T-helper 9 cell (primary cell): ENCODE data around the gene ZNF836.
A peak's percentile ranks its signal among the peaks of the same experiment; 100 is the strongest.
"Not testable (repeated sequence)": the region's sequence is repeated elsewhere in the genome, so short reads cannot be mapped to it uniquely, and the experiment has no call there.

Experiments used
- DNase-seq: peaks from one replicate; pipeline ENCODE4 v3.0.0-alpha.2; 2020
- total RNA-seq, 2 donors: gene quantifications; one replicate each; lab custom pipeline; 2026; lab: John Stamatoyannopoulos, UW

ZNF836 gene
- 8.0 to 29.0 reads per million in 2 donors for total RNA-seq

DNA sequence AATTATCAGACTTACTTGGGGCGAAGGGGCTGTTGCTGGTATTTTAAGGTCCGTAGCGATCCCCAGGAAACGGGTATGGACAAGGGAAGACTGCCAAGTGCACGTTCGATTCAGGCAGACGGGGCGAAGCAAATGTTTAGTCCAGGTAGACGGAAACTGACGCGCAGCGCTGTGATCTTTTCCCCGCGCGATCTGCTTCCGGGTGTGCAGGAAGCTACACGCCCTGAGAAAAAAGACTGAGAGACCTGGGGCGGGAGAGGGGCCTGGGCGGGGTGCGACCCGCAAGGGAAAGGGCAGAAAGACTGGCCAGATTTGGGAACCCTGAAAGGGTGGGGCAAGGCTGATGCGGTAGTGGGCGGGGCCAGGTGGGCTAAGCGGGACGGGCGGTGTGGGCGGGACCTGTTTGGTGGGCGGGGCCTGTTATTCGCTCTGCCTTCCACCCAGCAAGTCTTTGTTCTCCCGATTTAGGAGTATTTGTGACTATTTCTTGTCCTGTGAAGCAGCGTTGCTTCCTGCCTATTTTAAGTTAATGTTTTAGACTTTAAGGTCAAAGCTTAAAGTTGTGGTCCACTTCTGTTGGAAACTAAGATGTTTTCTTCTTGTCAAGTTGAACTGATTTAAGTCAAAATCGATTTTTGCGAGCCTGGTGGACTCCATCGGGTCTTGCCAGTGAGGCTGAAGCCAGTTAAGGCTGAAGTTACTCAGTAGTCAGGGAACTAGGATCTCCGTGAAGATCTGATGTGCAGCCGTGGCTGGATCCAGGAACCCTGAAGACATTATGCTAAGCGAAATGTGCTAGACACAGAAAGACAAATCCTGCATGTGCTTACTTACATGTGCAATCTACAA lies at the start of gene ZNF836:
TSS of gene ZNF836 (minus strand) at position 301 of the 849 bp plus-strand sequence. CDS start 3,549 bp downstream, outside the sequence.
- DNase-seq = peak; percentile 87

DNA sequence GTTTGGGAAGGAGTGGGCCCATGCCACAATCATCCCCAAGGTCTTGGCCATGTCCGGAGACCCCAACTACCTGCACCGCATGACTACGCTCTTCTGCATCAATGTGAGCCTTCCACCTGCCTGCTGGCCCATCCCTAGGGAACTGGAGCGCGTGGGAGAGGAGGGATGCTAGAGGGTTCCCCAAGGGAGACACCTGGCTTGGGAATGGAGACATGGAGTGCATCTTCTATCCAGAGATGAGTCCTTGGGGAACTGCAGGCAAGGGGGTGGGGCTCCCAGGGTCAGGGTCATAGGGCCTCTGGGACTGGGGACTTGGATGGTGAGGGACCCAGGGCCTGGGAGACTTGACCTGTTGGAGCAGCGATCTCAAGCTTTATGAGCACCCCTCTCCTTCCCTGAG lies 49.6 kb upstream of the ZNF836 start:
- DNase-seq = no peak

DNA sequence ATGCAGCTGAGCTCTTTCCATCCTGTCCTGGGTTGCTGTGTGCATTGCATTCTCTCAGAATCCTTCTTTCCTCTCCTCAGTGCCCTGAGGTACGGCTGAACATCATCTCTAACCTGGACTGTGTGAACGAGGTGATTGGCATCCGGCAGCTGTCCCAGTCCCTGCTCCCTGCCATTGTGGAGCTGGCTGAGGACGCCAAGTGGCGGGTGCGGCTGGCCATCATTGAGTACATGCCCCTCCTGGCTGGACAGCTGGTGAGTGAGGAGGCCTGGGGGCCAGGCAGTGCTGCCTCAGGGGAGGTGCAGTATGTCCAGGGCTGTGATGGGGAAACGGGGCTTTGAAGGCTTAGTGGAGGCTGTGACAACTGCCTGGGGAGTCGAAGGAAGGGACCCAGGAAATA lies 48.2 kb upstream of the ZNF836 start:
- DNase-seq = no peak

DNA sequence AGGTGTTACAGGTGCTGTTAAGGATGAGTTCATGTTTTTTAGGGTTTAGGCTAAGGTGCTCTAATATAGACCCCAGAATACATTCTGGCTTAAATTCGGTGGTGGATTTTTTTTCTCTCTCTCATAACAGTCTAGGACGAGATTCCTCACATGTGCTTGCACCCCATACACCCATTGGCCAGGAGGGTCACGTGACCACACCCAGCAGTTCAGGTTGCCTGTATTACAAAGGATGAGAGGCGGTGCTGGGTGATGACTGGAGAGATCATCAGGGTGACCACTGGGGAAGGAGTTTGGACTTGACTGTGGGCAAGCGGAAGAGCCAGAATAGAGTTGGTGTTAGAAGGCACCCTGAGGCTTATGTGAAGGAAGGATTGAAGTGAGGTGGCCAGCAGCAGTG lies 46.2 kb upstream of the ZNF836 start:
- DNase-seq = no peak

DNA sequence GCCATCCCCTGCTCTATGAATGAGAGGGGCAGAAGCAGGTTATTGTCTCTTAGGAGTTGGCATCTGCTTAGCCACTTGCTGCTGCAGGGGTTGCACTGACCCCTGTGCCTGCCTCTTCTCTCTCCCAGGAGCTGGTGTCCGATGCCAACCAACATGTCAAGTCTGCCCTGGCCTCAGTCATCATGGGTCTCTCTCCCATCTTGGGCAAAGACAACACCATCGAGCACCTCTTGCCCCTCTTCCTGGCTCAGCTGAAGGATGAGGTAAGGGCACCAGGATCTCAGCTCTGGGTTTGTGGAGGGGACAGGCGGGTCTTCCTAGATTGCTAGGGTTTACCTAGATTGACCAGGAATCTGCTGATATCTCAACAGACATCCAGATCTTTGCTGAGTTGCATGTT lies 45.0 kb upstream of the ZNF836 start:
- no peak for DNase-seq

DNA sequence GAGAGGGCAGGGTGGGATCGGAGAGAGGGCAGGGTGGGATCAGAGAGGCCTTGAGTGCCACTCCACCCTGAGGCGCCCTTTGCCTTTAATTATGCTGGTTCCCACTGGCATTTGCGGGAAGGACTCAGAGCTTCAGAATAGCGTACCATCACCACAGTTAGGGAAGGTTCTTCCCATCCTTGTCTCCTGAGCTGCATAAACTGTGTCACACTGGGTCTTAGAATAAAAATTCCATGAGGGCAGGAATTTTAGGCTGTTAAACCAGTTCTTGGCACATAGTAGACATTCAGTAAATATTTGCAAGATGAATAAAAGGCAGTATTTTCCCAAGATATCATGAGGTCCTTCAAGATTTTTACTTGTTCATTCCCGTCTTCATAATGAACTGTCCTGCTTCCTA lies 42.8 kb upstream of the ZNF836 start:
- DNase-seq = no peak

DNA sequence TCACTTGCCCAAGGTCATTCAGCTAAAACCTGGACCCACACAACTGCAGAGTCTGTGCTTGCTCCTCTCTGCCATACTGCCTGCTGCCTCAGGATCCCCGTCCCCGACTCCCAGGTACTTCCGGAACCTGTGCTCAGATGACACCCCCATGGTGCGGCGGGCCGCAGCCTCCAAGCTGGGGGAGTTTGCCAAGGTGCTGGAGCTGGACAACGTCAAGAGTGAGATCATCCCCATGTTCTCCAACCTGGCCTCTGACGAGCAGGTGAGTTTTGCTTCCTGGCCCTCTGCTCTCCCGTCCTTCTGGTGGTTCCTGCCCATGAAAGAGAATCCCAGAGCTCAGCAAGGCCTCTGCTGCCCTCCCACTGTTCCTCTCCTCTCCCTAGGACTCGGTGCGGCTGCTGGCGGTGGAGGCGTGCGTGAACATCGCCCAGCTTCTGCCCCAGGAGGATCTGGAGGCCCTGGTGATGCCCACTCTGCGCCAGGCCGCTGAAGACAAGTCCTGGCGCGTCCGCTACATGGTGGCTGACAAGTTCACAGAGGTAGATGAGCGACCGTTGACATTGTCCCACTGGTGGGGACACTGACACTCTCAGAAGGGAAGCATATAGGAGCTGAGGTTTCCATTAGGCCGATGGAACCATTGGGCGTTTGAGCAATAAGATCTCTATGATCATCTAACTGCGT lies 41.3 kb upstream of the ZNF836 start:
- DNase-seq = no peak

DNA sequence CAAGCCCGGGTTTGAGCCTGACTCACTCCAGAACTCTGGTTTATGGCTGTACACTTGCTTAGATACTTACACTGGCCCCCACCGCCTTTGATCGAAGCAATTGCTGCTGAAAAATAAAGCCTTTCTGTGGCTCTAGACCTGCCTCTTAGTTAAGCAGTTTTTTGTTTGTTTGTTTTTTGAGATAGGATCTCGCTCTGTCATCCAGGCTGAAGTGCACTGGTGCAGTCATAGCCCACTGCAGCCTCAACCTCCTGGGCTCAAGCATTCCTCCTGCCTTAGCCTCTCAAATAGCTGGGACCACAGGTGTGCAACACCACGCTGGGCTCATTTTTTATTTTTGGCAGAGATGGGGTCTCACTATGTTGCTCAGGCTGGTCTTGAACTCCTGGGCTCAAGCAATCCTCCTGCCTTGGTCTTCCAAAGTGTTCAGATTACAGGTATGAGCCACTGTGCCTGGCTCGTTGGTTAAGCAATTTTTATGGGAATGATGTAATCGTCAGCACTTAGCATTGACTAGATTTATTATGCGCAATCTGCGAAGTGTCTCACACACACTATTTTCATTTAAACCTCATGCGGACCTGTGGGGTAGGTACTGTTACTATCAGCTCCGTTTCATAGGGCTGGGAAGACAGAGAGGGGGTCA lies 40.6 kb upstream of the ZNF836 start:
- DNase-seq = no peak

DNA sequence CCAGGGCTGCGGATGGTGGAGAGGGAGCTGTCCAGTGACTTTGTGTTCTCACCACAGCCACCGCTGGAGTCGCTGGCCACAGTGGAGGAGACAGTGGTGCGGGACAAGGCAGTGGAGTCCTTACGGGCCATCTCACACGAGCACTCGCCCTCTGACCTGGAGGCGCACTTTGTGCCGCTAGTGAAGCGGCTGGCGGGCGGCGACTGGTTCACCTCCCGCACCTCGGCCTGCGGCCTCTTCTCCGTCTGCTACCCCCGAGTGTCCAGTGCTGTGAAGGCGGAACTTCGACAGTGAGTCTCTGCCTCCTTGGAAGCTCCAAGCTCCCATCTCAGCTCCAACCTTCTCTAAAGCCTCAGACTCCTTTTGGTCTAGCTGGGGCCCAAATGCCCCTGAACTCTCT lies 39.8 kb upstream of the ZNF836 start:
- DNase-seq = no peak

DNA sequence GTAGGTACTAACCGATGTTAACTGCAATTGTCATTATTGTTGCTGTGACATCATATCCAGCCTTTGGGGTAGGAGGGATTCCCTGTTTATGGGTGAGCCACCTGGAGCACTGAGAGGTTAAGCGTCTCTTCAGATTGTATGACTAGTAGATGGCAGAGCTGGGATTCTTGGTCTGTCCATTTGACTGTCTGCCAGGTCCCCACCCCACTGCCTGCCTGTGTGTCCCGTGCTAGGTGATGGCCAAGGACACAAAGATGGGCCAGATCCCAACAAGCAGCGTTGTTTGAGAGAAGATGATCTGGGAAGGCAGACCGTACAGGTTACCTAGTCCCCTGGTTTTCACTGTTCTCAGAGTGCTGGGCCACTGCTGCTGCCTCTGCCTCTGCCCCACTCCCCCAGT lies 35.1 kb upstream of the ZNF836 start:
- DNase-seq = no peak

DNA sequence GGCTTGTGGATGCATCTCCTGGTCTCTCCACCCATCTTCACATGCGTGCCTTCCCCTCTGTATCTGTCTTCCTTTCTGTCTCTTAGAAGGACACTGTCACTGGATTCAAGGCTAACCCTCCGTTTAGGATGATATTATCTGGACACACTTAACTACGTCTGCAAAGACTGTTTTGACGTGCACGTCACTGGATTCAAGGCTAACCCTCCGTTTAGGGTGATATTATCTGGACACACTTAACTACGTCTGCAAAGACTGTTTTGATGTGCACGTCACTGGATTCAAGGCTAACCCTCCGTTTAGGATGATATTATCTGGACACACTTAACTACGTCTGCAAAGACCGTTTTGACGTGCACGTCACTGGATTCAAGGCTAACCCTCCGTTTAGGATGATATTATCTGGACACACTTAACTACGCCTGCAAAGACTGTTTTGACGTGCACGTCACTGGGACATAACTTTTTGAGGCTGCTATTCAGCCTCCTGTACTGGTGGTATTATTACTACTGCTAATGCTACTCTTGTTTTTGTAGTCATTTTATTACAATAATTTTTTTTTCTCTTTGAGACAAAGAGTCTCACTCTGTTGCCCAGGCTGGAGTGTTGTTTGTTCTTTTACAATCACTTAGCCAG lies 29.5 kb upstream of the ZNF836 start:
- DNase-seq = not testable (repeated sequence)

DNA sequence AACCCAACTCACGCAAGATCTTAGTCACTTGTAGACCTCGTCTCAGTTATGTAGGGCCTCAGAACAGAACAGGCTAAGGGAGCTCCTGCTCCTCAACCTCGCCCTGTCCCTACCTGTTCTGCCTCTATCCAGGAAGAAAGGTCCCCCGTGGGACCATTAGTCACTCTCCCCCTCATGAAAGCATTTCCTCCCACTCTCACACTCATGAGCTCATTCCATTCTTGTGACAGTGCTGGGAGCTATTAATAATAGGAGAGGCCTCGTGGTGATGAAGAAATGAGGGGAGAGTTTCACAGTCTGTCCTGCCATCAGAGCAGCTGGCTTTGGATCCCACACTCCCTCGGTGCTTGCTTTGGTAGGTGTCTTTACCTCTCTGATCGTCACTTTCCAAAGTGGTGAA lies 28.6 kb upstream of the ZNF836 start:
- DNase-seq = no peak

DNA sequence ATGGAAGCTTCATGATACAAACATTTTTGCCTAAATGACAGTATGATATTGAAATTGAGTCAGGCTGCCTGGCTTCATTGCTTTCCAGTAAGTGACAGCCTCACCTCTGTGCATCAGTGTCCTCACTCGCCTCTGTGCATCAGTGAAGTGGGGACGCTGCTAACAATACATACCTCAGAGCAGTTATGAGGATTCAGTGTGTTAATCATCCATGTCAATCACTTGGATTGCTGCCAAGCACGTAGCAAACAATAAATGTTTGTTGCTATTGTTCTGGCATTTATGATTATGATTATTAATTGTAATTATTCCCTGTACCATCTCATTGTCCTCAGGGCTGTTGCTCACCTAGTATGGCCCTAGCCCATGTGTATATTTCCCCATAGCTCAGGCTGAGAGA lies 27.3 kb upstream of the ZNF836 start:
- no peak for DNase-seq

DNA sequence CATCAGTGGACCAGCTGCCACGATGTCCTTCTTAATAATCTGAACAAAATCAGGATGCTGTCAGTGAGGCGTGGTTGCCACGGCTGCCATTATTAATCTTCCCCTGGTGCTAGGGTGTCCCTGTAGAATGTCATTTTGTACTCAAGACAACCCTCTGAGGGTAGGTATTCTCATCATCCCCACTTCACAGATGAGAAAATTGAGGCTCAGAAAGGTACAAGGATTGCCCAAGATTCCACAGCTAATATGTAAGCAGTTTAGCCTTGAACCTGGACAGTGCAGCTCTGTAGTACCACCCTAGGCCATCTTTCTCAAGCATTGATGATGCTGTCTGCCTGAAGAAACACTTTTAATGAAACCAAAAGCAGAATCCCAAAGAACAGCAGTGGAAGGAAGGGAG lies 26.5 kb upstream of the ZNF836 start:
- DNase-seq = no peak

DNA sequence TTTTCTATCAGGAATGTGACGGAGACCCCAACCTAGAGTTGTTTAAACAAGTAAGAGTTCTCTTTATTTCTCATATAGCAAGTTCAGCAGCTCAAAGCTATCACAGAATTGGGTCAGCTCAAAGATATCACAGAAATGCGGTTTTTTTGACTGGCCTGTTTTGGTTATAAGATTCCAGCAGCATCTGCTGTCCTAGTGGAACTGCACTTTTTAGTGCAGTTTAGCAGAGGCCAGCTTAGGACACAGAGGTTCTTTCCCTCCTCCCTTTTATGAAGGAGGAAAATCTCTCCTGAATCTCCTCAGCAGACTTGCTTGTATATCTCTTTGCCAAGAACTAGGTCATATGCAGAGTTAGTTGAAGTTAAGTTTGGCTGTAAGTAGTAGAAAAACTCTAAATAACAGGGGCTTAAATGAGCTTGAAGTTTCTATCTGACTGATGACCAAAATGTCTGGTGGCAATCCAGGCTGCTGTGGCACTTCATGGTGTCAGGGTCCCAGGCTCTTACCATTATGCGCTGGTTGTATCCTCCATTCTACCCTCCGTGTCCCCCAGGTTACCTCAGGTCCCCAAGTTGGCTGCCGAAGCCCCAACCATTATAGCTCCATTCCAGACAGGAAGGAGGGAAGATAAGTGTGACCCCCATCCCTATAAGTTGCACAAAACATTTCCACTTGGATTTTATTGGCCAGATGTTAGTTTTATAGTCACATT lies 25.0 kb upstream of the ZNF836 start:
- DNase-seq = no peak

DNA sequence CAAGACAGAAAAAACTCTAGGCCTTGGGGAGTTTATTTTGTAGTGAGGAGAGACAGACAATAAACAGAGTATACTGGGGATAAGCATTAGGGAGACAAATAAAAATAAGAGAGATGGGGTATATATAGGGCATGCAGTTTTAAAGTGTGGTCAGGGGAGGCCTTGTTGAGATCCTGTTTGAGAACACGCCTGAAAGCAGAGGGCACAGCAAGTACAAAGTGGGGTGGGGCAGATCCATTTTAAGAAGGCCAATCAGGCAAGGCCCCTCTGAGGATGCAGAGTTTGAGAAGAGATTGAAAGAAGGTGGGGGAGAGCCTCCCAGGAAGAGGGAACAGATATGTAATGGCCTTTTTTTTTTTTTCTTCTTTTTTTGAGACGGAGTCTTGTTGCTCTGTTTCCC lies 20.5 kb upstream of the ZNF836 start:
- no peak for DNase-seq

DNA sequence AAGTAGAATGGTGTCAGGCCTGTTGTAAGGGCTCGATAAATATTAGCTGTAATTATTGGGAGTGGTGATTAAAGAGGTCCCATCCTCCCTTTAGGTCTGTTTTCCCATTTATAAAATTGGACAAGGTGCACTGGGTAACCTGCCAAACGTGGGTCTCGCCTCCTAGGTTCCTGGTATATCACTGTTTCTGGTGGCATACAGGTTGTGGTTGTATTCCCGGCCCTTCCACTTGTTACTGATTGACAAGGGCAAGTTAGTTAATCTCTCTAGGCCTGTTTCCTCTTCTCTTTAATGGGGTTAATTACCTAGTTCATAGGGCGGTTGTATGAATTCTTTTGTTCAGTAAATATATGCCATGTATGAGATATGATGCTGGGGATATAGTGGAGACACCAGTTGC lies 20.0 kb upstream of the ZNF836 start:
- no peak for DNase-seq

DNA sequence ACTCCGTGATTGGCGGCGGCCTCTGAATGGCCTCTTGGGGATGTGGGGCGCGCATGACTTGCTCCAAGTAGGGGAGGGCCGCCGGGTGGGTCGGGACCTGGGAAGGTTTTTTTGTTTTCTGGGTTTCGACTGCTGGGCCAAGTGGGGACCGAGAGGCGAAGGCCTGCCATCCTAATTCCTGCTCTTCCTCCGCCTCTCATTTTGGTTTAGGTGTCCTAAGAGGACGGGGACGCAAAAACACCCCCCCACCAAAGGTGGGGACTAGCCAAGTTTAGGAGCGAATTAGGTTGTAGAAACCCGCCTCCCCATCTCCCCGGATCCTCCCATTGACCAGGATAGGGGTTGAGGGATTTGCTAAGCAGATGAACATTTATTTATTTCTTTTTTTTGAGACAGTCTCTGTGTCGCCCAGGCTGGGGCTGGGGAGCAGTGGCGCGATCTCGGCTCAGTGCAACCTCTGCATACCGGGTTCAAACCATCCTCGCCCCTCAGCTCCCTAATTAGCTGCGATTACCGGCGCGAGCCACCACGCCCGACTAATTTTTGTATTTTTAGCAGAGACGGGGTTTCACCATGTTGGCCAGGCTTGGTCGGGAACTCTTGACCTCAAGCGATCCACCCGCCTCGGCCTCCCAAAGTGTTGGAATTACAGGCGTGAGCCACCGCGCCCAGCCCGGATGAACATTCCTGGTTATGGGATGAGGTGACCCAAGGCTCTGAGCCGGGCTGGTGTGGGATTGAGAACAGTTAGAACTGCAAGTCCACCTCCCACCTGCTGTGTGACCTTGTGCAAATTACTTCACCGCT lies 19.3 kb upstream of the ZNF836 start:
- DNase-seq = no peak

DNA sequence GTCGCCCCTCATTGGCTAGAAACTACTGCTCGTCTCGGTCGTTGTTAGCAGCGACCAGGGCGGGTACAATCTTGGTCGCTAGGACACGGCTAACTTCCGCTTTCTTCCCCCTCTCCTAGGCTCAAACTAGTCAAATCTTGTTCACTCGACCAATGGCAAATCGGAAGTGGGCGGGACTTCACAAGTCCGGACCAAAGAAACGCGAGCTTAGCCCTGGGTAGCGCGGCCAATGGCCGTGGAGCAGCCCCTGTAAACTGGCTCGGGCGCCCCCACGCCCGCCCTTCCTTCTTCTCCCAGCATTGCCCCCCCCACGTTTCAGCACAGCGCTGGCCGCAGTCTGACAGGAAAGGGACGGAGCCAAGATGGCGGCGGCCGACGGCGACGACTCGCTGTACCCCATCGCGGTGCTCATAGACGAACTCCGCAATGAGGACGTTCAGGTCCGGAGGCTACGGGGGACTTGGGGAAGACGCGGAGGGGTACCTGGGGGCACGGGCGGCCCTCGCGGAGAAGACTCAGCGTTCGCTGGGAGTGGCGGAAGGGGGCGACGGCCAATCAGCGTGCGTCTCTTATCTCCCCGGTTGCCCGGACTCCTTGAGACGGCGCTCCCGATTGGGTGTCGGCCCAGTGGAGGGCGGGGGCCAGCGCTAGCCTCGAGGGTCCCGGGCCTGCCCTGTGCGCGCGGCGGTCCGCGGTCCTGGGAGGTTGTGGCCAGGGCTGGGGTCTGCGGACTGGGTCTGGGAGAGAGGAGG lies 18.5 kb upstream of the ZNF836 start, which contains the start of gene PPP2R1A:
TSS of gene PPP2R1A (plus strand) at position 318 of the 752 bp plus-strand sequence. CDS start at position 363, 45 bp downstream.
- DNase-seq = peak; percentile 96

DNA sequence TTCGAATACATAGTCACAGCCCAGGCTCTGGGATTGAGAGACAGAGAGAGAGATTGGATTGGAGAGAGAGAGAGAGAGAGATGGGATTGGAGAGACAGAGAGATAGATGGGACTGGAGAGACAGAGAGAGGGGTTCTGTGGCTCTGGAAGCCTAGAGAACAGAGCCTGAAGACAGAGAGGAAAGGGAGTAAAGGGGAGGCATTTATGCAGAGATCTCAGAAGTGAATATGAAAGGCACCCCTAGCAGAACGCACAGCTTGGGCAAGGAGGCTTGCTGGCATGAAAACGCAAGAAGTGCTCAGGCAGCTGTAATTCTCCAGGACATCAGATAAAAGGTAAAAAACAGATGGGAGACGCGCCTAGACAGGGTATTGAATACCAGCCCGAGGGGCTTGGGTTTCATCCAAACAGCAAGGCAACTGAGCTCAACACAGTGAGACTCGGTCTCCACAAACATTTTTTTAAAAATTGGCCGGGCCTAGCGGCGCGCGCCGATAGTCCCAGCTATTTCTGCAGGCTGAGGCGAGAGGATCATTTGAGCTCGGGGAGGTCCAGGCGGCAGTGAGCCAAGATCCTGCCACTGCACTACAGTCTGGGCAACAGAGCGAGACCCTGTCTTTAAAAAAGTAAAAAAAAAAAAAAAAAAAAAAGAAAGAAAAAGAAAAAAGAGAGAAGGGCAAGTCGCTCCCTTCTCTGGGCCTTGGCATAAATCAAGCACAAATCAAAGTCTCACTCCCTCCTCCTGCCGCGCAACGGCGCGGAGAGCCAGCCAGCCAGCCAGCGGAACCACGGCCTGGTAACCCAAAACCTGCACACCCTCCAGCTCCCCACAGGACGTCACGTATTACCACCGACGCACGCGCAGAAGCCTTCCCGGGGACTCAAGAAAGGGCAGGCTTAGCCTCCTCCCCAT lies 17.7 kb upstream of the ZNF836 start:
- no peak for DNase-seq
